GM23338 (cell line): ENCODE measurements around the gene TMEM150C. TPM values are rescaled to one million over a fixed set of nuclear protein-coding genes. Genes with fewer than 3 reads are reported as not detected.

Experiments
- ATAC-seq: fragments of 200-7000 bp; cut with Tn5 transposase; 3 replicates; pipeline ENCODE4 v1.9.1; 2020
- DNase-seq: peaks from one replicate; pipeline ENCODE4 v3.0.0-alpha.2; 2015; ENCODE audit warnings: low spot score
- H2AFZ ChIP-seq: fragments of 200-600 bp; sonication (generic); 2 replicates; pipeline ENCODE4 v1.8.0; 2016; ENCODE audit warnings: antibody characterized with exemption, mild to moderate bottlenecking, moderate library complexity
- H3F3A ChIP-seq: fragments of 200-600 bp; sonication (generic); replicated peaks from 2 replicates; pipeline ENCODE4 v1.8.0; 2017; ENCODE audit warnings: antibody characterized with exemption, mixed run types, low read depth
- H3K27ac ChIP-seq: fragments of 200-600 bp; sonication (generic); 2 replicates; pipeline ENCODE4 v1.6.1; 2016; ENCODE audit warnings: low read depth
- H3K27me3 ChIP-seq: fragments of 200-600 bp; sonication (generic); 2 replicates; pipeline ENCODE4 v1.8.0; 2016; ENCODE audit warnings: mild to moderate bottlenecking, mixed run types, moderate library complexity; ENCODE audit not compliant: insufficient read depth
- H3K36me3 ChIP-seq: fragments of 200-600 bp; sonication (generic); 2 replicates; pipeline ENCODE4 v1.8.0; 2016; ENCODE audit warnings: mild to moderate bottlenecking; ENCODE audit not compliant: insufficient read depth
- H3K4me1 ChIP-seq: fragments of 200-600 bp; sonication (generic); 2 replicates; pipeline ENCODE4 v1.8.0; 2016; ENCODE audit warnings: mild to moderate bottlenecking, moderate library complexity; ENCODE audit not compliant: insufficient read depth
- H3K4me2 ChIP-seq: fragments of 200-600 bp; sonication (generic); 2 replicates; pipeline ENCODE4 v1.7.1; 2017; ENCODE audit warnings: mixed run types
- H3K4me3 ChIP-seq: fragments of 200-600 bp; sonication (generic); 2 replicates; pipeline ENCODE4 v1.6.1; 2016; ENCODE audit warnings: mixed run types
- H3K79me2 ChIP-seq: fragments of 200-600 bp; sonication (generic); replicated peaks from 2 replicates; pipeline ENCODE4 v1.8.0; 2017; ENCODE audit warnings: mild to moderate bottlenecking; ENCODE audit not compliant: insufficient read depth
- H3K9me2 ChIP-seq: fragments of 200-600 bp; sonication (generic); 2 replicates; pipeline ENCODE4 v1.8.0; 2017; ENCODE audit not compliant: insufficient read depth
- H4K20me1 ChIP-seq: fragments of 200-600 bp; sonication (generic); replicated peaks from 2 replicates; pipeline ENCODE4 v1.8.0; 2017; ENCODE audit warnings: mild to moderate bottlenecking; ENCODE audit not compliant: insufficient read depth
- H3K27ac Mint-ChIP-seq: 2 replicates; pipeline ENCODE4 v1.8.0; 2020; ENCODE audit warnings: inconsistent platforms, mild to moderate bottlenecking, moderate library complexity, mixed read lengths
- H3K27me3 Mint-ChIP-seq: 3 replicates; pipeline ENCODE4 v1.8.0; 2022; ENCODE audit warnings: low read depth, mild to moderate bottlenecking, moderate library complexity, mixed read lengths, inconsistent platforms; ENCODE audit not compliant: insufficient read depth, poor library complexity
- H3K36me3 Mint-ChIP-seq: 3 replicates; pipeline ENCODE4 v1.8.0; 2021; ENCODE audit warnings: low read depth, mild to moderate bottlenecking, inconsistent platforms, moderate library complexity, mixed read lengths
- H3K4me1 Mint-ChIP-seq: 3 replicates; pipeline ENCODE4 v1.8.0; 2020; ENCODE audit warnings: mild to moderate bottlenecking, inconsistent platforms, mixed read lengths
- H3K4me3 Mint-ChIP-seq: 3 replicates; pipeline ENCODE4 v1.8.0; 2021; ENCODE audit warnings: moderate library complexity, mild to moderate bottlenecking, inconsistent platforms, mixed read lengths
- H3K9me3 Mint-ChIP-seq: 3 replicates; pipeline ENCODE4 v1.8.0; 2020; ENCODE audit warnings: moderate library complexity, mild to moderate bottlenecking, inconsistent platforms, mixed read lengths
- CREB1 ChIP-seq: fragments of 250-450 bp; sonication (Bioruptor Pico); IDR thresholded peaks from 2 replicates; pipeline ENCODE4 v1.5.0; 2020; ENCODE audit warnings: low read depth, mild to moderate bottlenecking, moderate library complexity
- EZH2 ChIP-seq: fragments of 200-600 bp; sonication (generic); IDR thresholded peaks from one replicate; pipeline ENCODE4 v1.8.0; 2017; ENCODE audit warnings: antibody characterized with exemption, mild to moderate bottlenecking, low read depth; ENCODE audit not compliant: unreplicated experiment
- EZH2phosphoT487 ChIP-seq: fragments of 200-600 bp; sonication (generic); IDR thresholded peaks from one replicate; pipeline ENCODE4 v1.8.1; 2018; ENCODE audit warnings: antibody characterized with exemption; ENCODE audit not compliant: unreplicated experiment
- JUNB ChIP-seq: IDR thresholded peaks from one replicate; pipeline ENCODE4 v1.6.1; 2016; ENCODE audit warnings: antibody characterized with exemption; ENCODE audit not compliant: unreplicated experiment
- NANOG ChIP-seq: IDR thresholded peaks from 2 replicates; pipeline ENCODE4 v1.6.1; 2016; ENCODE audit warnings: antibody characterized with exemption, borderline replicate concordance
- POLR2AphosphoS5 ChIP-seq: IDR thresholded peaks from 2 replicates; pipeline ENCODE4 v1.6.1; 2016; ENCODE audit warnings: antibody characterized with exemption, low read depth
- ZNF114 ChIP-seq: fragments of 250-450 bp; sonication (Bioruptor Pico); IDR thresholded peaks from 2 replicates; pipeline ENCODE4 v1.5.0; 2020; ENCODE audit warnings: mild to moderate bottlenecking, moderate library complexity
- polyA plus RNA-seq: library from polyadenylated mRNA; unstranded; fragments of >200 nt; fragmentation: Nextera tagmentation; extraction: Ambion mirVana; gene quantifications from 2 replicates; pipeline ENCODE4 v1.2.1, GENCODE V29; 2016
- total RNA-seq: library from RNA; depleted of rRNA; stranded (reverse); fragments of >200 nt; shearing (Covaris generic); gene quantifications from 2 replicates; pipeline ENCODE4 v1.2.3, GENCODE V29; 2014
- TF ChIP-seq, protein P1 (sequence below): IDR thresholded peaks from one replicate; pipeline ENCODE4 v1.6.1; 2018; ENCODE audit warnings: antibody characterized with exemption; ENCODE audit not compliant: unreplicated experiment
- TF ChIP-seq, protein P2 (sequence below): fragments of 250-450 bp; sonication (Bioruptor Pico); IDR thresholded peaks from 2 replicates; pipeline ENCODE4 v1.5.0; 2020; ENCODE audit warnings: mild to moderate bottlenecking, moderate library complexity
- TF ChIP-seq, protein P3 (sequence below): IDR thresholded peaks from 2 replicates; pipeline ENCODE4 v1.6.1; 2016; ENCODE audit warnings: antibody characterized with exemption

Gene TMEM150C
- total and polyA plus RNA-seq, 2 experiments from 2014 or later, result 1.7 to 4.0 TPM

DNA sequence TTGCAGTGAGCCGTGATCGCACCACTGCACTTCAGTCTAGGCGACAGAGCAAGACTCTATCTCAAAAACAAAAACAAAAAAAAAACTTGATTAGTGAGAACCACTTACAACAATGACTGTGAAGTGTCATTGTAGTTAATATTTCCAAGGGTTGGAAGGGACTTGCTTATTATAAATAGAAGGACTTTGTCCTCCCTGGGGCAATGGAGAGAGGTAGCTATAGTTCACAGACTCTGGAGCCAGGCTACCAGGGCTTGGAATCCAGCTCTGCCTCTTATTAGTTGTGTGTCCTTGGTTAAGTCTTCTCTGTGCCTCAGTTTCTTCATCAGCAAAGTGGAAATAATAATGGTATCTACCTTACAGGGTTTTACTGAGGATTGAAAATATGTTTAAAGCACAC is 51.6 kb downstream of the TMEM150C start:
- no peaks in the 10 kb centered on the region for H4K20me1 ChIP-seq
- ATAC-seq (no peak), DNase-seq (no peak)
- Mint-ChIP-seq H3K4me1 (peaks cover 2% of the 10 kb centered on the region), H3K9me3 (no peaks in the 10 kb centered on the region), H3K36me3 (no peaks in the 10 kb centered on the region; the same call in 2 of the 3 replicates), H3K27ac (no peak overlapping the region), H3K4me3 (no peak overlapping the region), H3K27me3 (no peaks in the 10 kb centered on the region)
- H3K9me2 ChIP-seq, result no peaks in the 10 kb centered on the region
- no peaks in the 10 kb centered on the region for H3K4me1 ChIP-seq
- H2AFZ ChIP-seq, result no peak overlapping the region
- no peaks in the 10 kb centered on the region for H3K36me3 ChIP-seq
- H3K27me3 ChIP-seq, result no peaks in the 10 kb centered on the region
- no peaks in the 10 kb centered on the region for H3F3A ChIP-seq
- no peak overlapping the region for H3K27ac ChIP-seq
- no peak overlapping the region for H3K4me3 ChIP-seq
- TF ChIP-seq, protein P1, sequence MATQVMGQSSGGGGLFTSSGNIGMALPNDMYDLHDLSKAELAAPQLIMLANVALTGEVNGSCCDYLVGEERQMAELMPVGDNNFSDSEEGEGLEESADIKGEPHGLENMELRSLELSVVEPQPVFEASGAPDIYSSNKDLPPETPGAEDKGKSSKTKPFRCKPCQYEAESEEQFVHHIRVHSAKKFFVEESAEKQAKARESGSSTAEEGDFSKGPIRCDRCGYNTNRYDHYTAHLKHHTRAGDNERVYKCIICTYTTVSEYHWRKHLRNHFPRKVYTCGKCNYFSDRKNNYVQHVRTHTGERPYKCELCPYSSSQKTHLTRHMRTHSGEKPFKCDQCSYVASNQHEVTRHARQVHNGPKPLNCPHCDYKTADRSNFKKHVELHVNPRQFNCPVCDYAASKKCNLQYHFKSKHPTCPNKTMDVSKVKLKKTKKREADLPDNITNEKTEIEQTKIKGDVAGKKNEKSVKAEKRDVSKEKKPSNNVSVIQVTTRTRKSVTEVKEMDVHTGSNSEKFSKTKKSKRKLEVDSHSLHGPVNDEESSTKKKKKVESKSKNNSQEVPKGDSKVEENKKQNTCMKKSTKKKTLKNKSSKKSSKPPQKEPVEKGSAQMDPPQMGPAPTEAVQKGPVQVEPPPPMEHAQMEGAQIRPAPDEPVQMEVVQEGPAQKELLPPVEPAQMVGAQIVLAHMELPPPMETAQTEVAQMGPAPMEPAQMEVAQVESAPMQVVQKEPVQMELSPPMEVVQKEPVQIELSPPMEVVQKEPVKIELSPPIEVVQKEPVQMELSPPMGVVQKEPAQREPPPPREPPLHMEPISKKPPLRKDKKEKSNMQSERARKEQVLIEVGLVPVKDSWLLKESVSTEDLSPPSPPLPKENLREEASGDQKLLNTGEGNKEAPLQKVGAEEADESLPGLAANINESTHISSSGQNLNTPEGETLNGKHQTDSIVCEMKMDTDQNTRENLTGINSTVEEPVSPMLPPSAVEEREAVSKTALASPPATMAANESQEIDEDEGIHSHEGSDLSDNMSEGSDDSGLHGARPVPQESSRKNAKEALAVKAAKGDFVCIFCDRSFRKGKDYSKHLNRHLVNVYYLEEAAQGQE, result no peak
- TF ChIP-seq NANOG (no peak), ZNF114 (no peak), CREB1 (CRISPR knock-in tag) (no peak), JUNB (no peak), POLR2AphosphoS5 (no peak), EZH2 (no peak), EZH2phosphoT487 (no peak)
- TF ChIP-seq, protein P2, sequence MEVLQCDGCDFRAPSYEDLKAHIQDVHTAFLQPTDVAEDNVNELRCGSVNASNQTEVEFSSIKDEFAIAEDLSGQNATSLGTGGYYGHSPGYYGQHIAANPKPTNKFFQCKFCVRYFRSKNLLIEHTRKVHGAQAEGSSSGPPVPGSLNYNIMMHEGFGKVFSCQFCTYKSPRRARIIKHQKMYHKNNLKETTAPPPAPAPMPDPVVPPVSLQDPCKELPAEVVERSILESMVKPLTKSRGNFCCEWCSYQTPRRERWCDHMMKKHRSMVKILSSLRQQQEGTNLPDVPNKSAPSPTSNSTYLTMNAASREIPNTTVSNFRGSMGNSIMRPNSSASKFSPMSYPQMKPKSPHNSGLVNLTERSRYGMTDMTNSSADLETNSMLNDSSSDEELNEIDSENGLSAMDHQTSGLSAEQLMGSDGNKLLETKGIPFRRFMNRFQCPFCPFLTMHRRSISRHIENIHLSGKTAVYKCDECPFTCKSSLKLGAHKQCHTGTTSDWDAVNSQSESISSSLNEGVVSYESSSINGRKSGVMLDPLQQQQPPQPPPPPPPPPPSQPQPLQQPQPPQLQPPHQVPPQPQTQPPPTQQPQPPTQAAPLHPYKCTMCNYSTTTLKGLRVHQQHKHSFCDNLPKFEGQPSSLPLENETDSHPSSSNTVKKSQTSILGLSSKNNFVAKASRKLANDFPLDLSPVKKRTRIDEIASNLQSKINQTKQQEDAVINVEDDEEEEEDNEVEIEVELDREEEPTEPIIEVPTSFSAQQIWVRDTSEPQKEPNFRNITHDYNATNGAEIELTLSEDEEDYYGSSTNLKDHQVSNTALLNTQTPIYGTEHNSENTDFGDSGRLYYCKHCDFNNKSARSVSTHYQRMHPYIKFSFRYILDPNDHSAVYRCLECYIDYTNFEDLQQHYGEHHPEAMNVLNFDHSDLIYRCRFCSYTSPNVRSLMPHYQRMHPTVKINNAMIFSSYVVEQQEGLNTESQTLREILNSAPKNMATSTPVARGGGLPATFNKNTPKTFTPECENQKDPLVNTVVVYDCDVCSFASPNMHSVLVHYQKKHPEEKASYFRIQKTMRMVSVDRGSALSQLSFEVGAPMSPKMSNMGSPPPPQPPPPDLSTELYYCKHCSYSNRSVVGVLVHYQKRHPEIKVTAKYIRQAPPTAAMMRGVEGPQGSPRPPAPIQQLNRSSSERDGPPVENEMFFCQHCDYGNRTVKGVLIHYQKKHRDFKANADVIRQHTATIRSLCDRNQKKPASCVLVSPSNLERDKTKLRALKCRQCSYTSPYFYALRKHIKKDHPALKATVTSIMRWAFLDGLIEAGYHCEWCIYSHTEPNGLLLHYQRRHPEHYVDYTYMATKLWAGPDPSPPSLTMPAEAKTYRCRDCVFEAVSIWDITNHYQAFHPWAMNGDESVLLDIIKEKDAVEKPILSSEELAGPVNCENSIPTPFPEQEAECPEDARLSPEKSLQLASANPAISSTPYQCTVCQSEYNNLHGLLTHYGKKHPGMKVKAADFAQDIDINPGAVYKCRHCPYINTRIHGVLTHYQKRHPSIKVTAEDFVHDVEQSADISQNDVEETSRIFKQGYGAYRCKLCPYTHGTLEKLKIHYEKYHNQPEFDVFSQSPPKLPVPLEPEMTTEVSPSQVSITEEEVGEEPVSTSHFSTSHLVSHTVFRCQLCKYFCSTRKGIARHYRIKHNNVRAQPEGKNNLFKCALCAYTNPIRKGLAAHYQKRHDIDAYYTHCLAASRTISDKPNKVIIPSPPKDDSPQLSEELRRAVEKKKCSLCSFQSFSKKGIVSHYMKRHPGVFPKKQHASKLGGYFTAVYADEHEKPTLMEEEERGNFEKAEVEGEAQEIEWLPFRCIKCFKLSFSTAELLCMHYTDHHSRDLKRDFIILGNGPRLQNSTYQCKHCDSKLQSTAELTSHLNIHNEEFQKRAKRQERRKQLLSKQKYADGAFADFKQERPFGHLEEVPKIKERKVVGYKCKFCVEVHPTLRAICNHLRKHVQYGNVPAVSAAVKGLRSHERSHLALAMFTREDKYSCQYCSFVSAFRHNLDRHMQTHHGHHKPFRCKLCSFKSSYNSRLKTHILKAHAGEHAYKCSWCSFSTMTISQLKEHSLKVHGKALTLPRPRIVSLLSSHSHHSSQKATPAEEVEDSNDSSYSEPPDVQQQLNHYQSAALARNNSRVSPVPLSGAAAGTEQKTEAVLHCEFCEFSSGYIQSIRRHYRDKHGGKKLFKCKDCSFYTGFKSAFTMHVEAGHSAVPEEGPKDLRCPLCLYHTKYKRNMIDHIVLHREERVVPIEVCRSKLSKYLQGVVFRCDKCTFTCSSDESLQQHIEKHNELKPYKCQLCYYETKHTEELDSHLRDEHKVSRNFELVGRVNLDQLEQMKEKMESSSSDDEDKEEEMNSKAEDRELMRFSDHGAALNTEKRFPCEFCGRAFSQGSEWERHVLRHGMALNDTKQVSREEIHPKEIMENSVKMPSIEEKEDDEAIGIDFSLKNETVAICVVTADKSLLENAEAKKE (CRISPR knock-in tag), result no peak
- TF ChIP-seq, protein P3, sequence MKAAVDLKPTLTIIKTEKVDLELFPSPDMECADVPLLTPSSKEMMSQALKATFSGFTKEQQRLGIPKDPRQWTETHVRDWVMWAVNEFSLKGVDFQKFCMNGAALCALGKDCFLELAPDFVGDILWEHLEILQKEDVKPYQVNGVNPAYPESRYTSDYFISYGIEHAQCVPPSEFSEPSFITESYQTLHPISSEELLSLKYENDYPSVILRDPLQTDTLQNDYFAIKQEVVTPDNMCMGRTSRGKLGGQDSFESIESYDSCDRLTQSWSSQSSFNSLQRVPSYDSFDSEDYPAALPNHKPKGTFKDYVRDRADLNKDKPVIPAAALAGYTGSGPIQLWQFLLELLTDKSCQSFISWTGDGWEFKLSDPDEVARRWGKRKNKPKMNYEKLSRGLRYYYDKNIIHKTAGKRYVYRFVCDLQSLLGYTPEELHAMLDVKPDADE, result no peak
- H3K79me2 ChIP-seq, result no peaks in the 10 kb centered on the region
- H3K4me2 ChIP-seq, result no peak overlapping the region
